Activated naive CD4-positive, alpha-beta T cell treated with anti-CD3 and anti-CD28 coated beads, Interleukin-2, amount 50 U/mL, for 16 hours (primary cell): ENCODE data around the gene WEE2.
"Not testable (repeated sequence)": the region's sequence is repeated elsewhere in the genome, so short reads cannot be mapped to it uniquely, and the experiment has no call there.

Experiments
- DNase-seq: peaks from one replicate; pipeline ENCODE4 v3.0.0-alpha.2; 2020

Gene WEE2

GRCh38 chr7:141708351-141708750 lies at the start of gene WEE2:
WEE2 (plus strand) TSS chr7:141708353; CDS start chr7:141708759, 406 bp downstream.
- DNase-seq: no peak

- DNase-seq: no peak
These were observed 48.7 kb upstream of the WEE2 start for GRCh38 chr7:141659501-141659900.

GRCh38 chr7:141660259-141660658 lies 47.9 kb upstream of the WEE2 start:
- no peak for DNase-seq

GRCh38 chr7:141663081-141663849 lies 44.9 kb upstream of the WEE2 start:
- DNase-seq: no peak

- no peak for DNase-seq
These were observed 43.7 kb upstream of the WEE2 start for GRCh38 chr7:141664450-141664849.

GRCh38 chr7:141665208-141666035 lies 42.7 kb upstream of the WEE2 start:
- no peak for DNase-seq

GRCh38 chr7:141666071-141666470 lies 42.1 kb upstream of the WEE2 start:
- DNase-seq: no peak

- no peak for DNase-seq
These were observed 39.3 kb upstream of the WEE2 start for GRCh38 chr7:141668853-141669252.

- DNase-seq: no peak
These were observed 36.3 kb upstream of the WEE2 start for GRCh38 chr7:141671705-141672496.

- no peak for DNase-seq
These were observed 34.8 kb upstream of the WEE2 start for GRCh38 chr7:141673346-141673745.

GRCh38 chr7:141674171-141674671 lies 33.9 kb upstream of the WEE2 start:
- DNase-seq: no peak

GRCh38 chr7:141674702-141675101 lies 33.5 kb upstream of the WEE2 start:
- no peak for DNase-seq

GRCh38 chr7:141675436-141676215 lies 32.5 kb upstream of the WEE2 start:
- no peak for DNase-seq

- no peak for DNase-seq
These were observed 31.5 kb upstream of the WEE2 start for GRCh38 chr7:141676618-141677017.

- DNase-seq: no peak
These were observed 29.1 kb upstream of the WEE2 start for GRCh38 chr7:141679014-141679413.

GRCh38 chr7:141685285-141686023 lies 22.7 kb upstream of the WEE2 start:
- no peak for DNase-seq

- DNase-seq: no peak
These were observed 22.1 kb upstream of the WEE2 start for GRCh38 chr7:141686074-141686473.

- DNase-seq: no peak
These were observed 21.5 kb upstream of the WEE2 start for GRCh38 chr7:141686670-141687069.

GRCh38 chr7:141688043-141688442 lies 20.1 kb upstream of the WEE2 start:
- DNase-seq: no peak

GRCh38 chr7:141689072-141689825 lies 18.9 kb upstream of the WEE2 start:
- not testable (repeated sequence) for DNase-seq

GRCh38 chr7:141691540-141691939 lies 16.6 kb upstream of the WEE2 start:
- DNase-seq: no peak
